Fibroblast of pulmonary artery (primary cell): ENCODE measurements around the gene KLHL15.

Experiments used
- DNase-seq: peaks from one replicate; pipeline ENCODE4 v3.0.0-alpha.2; 2010; ENCODE audit warnings: low read depth
- H3K4me3 ChIP-seq: replicated peaks from 2 replicates; pipeline ENCODE4 v1.5.1; 2011; ENCODE audit warnings: low read depth, mild to moderate bottlenecking, control low read depth, low read length, moderate library complexity
- TF ChIP-seq, protein P1 (sequence below): IDR thresholded peaks from 2 replicates; pipeline ENCODE4 v1.5.1; 2011; ENCODE audit warnings: mild to moderate bottlenecking, control low read depth, low read length, inconsistent platforms; ENCODE audit errors: missing control alignments

Gene KLHL15

DNA sequence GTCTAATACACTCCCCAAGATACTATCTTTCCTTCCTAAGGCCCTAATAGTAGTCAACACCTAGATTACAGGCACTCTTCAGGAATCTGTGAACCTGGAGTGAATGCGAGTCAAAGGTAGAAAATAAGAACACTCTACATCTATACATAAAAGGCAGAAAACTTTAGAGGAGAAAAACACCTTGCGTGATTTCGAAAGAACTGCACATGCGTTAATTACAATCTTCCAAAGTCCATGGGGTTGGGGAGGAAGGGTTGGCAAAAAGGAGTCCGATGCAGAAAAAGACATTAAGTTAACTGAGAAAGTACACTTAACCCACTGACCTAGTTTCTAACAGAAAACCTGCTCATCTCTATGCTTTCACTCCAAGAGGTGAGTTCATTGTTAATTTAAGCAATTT lies 27.3 kb downstream of the KLHL15 start:
- TF ChIP-seq, protein P1, sequence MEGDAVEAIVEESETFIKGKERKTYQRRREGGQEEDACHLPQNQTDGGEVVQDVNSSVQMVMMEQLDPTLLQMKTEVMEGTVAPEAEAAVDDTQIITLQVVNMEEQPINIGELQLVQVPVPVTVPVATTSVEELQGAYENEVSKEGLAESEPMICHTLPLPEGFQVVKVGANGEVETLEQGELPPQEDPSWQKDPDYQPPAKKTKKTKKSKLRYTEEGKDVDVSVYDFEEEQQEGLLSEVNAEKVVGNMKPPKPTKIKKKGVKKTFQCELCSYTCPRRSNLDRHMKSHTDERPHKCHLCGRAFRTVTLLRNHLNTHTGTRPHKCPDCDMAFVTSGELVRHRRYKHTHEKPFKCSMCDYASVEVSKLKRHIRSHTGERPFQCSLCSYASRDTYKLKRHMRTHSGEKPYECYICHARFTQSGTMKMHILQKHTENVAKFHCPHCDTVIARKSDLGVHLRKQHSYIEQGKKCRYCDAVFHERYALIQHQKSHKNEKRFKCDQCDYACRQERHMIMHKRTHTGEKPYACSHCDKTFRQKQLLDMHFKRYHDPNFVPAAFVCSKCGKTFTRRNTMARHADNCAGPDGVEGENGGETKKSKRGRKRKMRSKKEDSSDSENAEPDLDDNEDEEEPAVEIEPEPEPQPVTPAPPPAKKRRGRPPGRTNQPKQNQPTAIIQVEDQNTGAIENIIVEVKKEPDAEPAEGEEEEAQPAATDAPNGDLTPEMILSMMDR, result no peak
- DNase-seq, result no peak

GRCh38 chrX:23993012-23993633 lies 33.9 kb downstream of the KLHL15 start:
- TF ChIP-seq, protein P1, result no peak
- no peak overlapping the region for H3K4me3 ChIP-seq
- DNase-seq, result peak; percentile 51

More for the DNA sequence above, 27.3 kb downstream of the KLHL15 start:
- no peak overlapping the region for H3K4me3 ChIP-seq

GRCh38 chrX:23992431-23992830 lies 34.6 kb downstream of the KLHL15 start:
- DNase-seq, result peak; percentile 6
- TF ChIP-seq, protein P1, result no peak
- H3K4me3 ChIP-seq, result no peak overlapping the region

GRCh38 chrX:23990455-23990854 lies 36.5 kb downstream of the KLHL15 start:
- no peak overlapping the region for H3K4me3 ChIP-seq
- TF ChIP-seq, protein P1, result no peak
- no peak for DNase-seq

- no peak for DNase-seq
- H3K4me3 ChIP-seq, result no peak overlapping the region
- TF ChIP-seq, protein P1, result no peak
These were observed 37.3 kb downstream of the KLHL15 start for GRCh38 chrX:23989689-23990088.

DNA sequence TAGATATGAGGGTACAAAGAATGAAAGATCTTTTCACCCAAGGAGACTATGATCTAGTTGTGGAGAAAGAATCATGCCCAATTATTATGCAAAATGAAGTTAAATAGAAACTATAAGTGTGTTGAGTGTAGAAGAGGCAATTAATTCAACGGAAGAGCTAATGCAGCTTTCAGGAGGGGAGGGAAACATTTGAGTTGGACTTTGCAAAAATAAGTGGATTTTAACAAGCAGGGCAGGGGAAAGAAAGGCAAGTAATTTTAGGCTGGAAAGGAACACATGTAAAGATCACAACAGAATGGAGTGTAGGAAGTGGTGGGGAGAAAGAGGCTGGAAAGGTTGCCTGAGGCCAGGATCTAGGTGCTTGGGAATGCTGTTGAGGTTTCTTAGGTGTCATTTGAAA lies 44.1 kb downstream of the KLHL15 start:
- no peak overlapping the region for H3K4me3 ChIP-seq
- DNase-seq, result no peak
- TF ChIP-seq, protein P1, result no peak

- TF ChIP-seq, protein P1, result no peak
- no peak overlapping the region for H3K4me3 ChIP-seq
- no peak for DNase-seq
These were observed 45.3 kb downstream of the KLHL15 start for GRCh38 chrX:23981711-23982110.
